ENCODE measurements around the gene RFNG. TPM values are rescaled to one million over a fixed set of nuclear protein-coding genes. Genes with fewer than 3 reads are reported as not detected.

RFNG gene
- total RNA-seq, 1 donor, result 46.3 TPM

DNA sequence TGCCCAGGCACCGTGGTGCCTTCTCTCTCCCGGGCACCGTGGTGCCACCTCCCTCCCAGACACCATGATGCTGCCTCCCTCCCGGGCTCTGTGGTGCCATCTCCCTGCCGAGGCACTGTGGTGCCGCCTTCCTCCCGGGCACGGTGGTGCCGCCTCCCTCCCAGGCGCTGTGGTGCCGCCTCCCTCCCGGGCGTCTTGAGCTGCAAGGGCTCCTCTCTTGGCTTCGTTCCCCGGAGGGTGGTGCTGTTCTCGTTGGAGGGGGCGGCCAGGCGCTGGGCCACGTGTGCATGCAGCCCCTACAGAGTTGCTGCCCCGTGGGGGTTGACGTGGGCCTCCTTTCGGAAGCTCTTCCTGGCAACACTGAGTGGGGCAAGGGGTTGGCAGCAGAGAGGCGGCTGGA lies 37.2 kb downstream of the RFNG start:
- Histone ChIP-seq H3K4me2 (ENCODE audit: insufficient read depth, low read length) (no peak overlapping the region), H3K27me3 (ENCODE audit: insufficient read depth, low read length) (no peaks in the 10 kb centered on the region), H3K79me2 (ENCODE audit: insufficient read depth, low read length) (no peaks in the 10 kb centered on the region), H4K20me1 (ENCODE audit: insufficient read depth, low read length) (peaks cover 4% of the 10 kb centered on the region), H3K4me3 (ENCODE audit: insufficient read depth, low read length) (no peak overlapping the region), H2AFZ (ENCODE audit: low read length) (no peak overlapping the region), H3K4me1 (ENCODE audit: insufficient read depth, low read length) (no peaks in the 10 kb centered on the region), H3K36me3 (ENCODE audit: insufficient read depth, low read length) (no peaks in the 10 kb centered on the region), H3K9me3 (ENCODE audit: low read depth, low read length) (no peaks in the 10 kb centered on the region), H3K27ac (ENCODE audit: low read depth, low read length) (no peak overlapping the region)
- DNase-seq (ENCODE audit: insufficient read length, low spot score, missing footprints), result peak; percentile 86
- TF ChIP-seq, protein P1, sequence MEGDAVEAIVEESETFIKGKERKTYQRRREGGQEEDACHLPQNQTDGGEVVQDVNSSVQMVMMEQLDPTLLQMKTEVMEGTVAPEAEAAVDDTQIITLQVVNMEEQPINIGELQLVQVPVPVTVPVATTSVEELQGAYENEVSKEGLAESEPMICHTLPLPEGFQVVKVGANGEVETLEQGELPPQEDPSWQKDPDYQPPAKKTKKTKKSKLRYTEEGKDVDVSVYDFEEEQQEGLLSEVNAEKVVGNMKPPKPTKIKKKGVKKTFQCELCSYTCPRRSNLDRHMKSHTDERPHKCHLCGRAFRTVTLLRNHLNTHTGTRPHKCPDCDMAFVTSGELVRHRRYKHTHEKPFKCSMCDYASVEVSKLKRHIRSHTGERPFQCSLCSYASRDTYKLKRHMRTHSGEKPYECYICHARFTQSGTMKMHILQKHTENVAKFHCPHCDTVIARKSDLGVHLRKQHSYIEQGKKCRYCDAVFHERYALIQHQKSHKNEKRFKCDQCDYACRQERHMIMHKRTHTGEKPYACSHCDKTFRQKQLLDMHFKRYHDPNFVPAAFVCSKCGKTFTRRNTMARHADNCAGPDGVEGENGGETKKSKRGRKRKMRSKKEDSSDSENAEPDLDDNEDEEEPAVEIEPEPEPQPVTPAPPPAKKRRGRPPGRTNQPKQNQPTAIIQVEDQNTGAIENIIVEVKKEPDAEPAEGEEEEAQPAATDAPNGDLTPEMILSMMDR (IDR thresholded peaks at IDR 0.05; ENCODE audit: extremely low read depth, low read depth, low read length), result no peak

- DNase-seq (ENCODE audit: insufficient read length, low spot score, missing footprints), result peak; percentile 91
- TF ChIP-seq, protein P1 (IDR thresholded peaks at IDR 0.05; ENCODE audit: extremely low read depth, low read depth, low read length), result no peak
- no peaks in the 10 kb centered on the region for H3K9me3 ChIP-seq (ENCODE audit: low read depth, low read length)
These were observed 37.8 kb downstream of the RFNG start for GRCh38 chr17:82013772-82014321.

DNA sequence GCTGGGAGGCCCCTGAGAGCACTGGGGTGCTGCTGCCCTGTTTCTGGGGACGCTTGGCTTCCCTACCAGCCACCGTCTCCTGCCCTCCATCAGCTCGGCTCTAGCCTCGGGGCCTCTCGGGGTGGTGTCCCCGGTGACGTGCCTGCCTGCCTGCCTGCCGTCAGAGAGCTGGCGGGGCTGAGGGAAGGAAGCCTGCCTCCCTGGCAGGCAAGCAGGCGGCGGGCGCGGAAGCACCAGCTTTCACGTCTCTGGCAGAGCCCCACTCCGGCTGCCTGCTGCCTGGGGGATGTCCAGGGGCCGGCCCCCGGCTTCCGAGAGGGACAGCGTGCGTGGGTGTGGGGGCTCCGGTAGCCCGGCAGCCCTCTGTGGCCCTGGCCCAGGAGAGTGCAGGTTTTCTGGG lies 38.3 kb downstream of the RFNG start:
- Histone ChIP-seq H3K4me3 (ENCODE audit: insufficient read depth, low read length) (no peak overlapping the region), H3K4me2 (ENCODE audit: insufficient read depth, low read length) (no peak overlapping the region), H3K79me2 (ENCODE audit: insufficient read depth, low read length) (no peaks in the 10 kb centered on the region), H3K4me1 (ENCODE audit: insufficient read depth, low read length) (peaks cover under 1% of the 10 kb centered on the region), H3K9me3 (ENCODE audit: low read depth, low read length) (no peaks in the 10 kb centered on the region), H4K20me1 (ENCODE audit: insufficient read depth, low read length) (peaks cover 2% of the 10 kb centered on the region), H3K36me3 (ENCODE audit: insufficient read depth, low read length) (no peaks in the 10 kb centered on the region), H2AFZ (ENCODE audit: low read length) (no peak overlapping the region), H3K27me3 (ENCODE audit: insufficient read depth, low read length) (no peaks in the 10 kb centered on the region), H3K27ac (ENCODE audit: low read depth, low read length) (no peak overlapping the region)
- peak; percentile 87 for DNase-seq (ENCODE audit: insufficient read length, low spot score, missing footprints)
- TF ChIP-seq, protein P1 (IDR thresholded peaks at IDR 0.05; ENCODE audit: extremely low read depth, low read depth, low read length), result no peak

More at GRCh38 chr17:82013772-82014321, 37.8 kb downstream of the RFNG start:
- Histone ChIP-seq H3K4me3 (ENCODE audit: insufficient read depth, low read length) (no peak overlapping the region), H2AFZ (ENCODE audit: low read length) (no peak overlapping the region), H4K20me1 (ENCODE audit: insufficient read depth, low read length) (peaks cover 5% of the 10 kb centered on the region), H3K27ac (ENCODE audit: low read depth, low read length) (no peak overlapping the region), H3K27me3 (ENCODE audit: insufficient read depth, low read length) (no peaks in the 10 kb centered on the region), H3K36me3 (ENCODE audit: insufficient read depth, low read length) (no peaks in the 10 kb centered on the region), H3K79me2 (ENCODE audit: insufficient read depth, low read length) (no peaks in the 10 kb centered on the region), H3K4me2 (ENCODE audit: insufficient read depth, low read length) (no peak overlapping the region), H3K4me1 (ENCODE audit: insufficient read depth, low read length) (no peaks in the 10 kb centered on the region)

DNA sequence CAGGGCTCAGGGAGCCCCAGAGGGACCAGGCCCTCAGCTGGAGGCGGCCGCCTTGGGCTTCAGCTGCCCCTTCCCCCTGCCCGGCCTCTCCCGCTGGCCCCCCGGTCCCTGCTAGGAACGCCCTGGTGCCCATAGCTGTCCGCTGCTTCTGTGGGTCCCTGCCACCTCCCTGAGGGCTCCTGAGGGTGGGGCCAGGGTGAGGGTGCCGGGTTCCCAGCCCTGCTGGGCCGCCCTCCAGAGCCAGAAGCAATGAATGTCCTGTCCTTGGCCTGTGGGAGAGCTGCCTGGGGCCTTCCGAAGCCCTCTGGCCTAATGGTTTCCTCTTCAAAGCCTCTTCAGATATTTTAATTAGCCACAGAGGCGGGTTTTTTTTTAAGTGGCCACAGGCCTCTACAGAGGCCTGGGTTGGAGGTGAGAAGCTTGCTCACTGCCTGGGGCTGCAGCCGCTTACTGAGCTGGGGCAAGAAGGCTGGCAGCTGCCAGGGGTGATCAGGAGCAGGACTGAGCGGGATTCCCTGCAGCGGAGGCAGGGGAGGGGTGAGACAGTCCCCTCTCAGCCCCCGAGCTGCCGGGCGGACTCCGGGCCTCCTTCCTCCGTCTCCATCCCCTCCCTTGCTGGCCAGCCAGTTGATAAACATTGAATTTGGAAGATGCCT lies 38.8 kb downstream of the RFNG start:
- TF ChIP-seq, protein P1 (IDR thresholded peaks at IDR 0.05; ENCODE audit: extremely low read depth, low read depth, low read length), result no peak
- Histone ChIP-seq H3K27me3 (ENCODE audit: insufficient read depth, low read length) (no peaks in the 10 kb centered on the region), H4K20me1 (ENCODE audit: insufficient read depth, low read length) (peaks cover 2% of the 10 kb centered on the region), H3K27ac (ENCODE audit: low read depth, low read length) (no peak overlapping the region), H3K79me2 (ENCODE audit: insufficient read depth, low read length) (no peaks in the 10 kb centered on the region), H3K9me3 (ENCODE audit: low read depth, low read length) (no peaks in the 10 kb centered on the region), H2AFZ (ENCODE audit: low read length) (no peak overlapping the region), H3K4me1 (ENCODE audit: insufficient read depth, low read length) (peaks cover 7% of the 10 kb centered on the region), H3K4me3 (ENCODE audit: insufficient read depth, low read length) (no peak overlapping the region), H3K36me3 (ENCODE audit: insufficient read depth, low read length) (no peaks in the 10 kb centered on the region), H3K4me2 (ENCODE audit: insufficient read depth, low read length) (no peak overlapping the region)
- no peak for DNase-seq (ENCODE audit: insufficient read length, low spot score, missing footprints)
